GM19193 (cell line): ENCODE results near the gene DUSP16.

ENCODE experiments used
- POLR2A ChIP-seq: IDR thresholded peaks from 4 replicates; pipeline ENCODE4 v1.6.1; 2011; ENCODE audit not compliant: insufficient read depth, insufficient read length; ENCODE audit errors: extremely low read depth

The DUSP16 gene

GRCh38 chr12:12537421-12537820 is 25.2 kb downstream of the DUSP16 start:
- TF ChIP-seq POLR2A = no peak

- TF ChIP-seq POLR2A = no peak
Observed at GRCh38 chr12:12534975-12535374, 27.7 kb downstream of the DUSP16 start.

GRCh38 chr12:12534166-12534866 is 28.3 kb downstream of the DUSP16 start:
- TF ChIP-seq POLR2A = no peak

GRCh38 chr12:12533238-12533829 is 29.3 kb downstream of the DUSP16 start:
- TF ChIP-seq POLR2A = no peak

GRCh38 chr12:12531194-12531593 is 31.5 kb downstream of the DUSP16 start:
- TF ChIP-seq POLR2A = no peak

GRCh38 chr12:12529783-12530421 is 32.8 kb downstream of the DUSP16 start:
- no peak for TF ChIP-seq POLR2A

- TF ChIP-seq POLR2A = no peak
Observed at GRCh38 chr12:12528361-12529270, 34.0 kb downstream of the DUSP16 start.

- no peak for TF ChIP-seq POLR2A
Observed at GRCh38 chr12:12527820-12528296, 34.8 kb downstream of the DUSP16 start.

- no peak for TF ChIP-seq POLR2A
Observed at GRCh38 chr12:12524128-12524527, 38.5 kb downstream of the DUSP16 start.

GRCh38 chr12:12523229-12523628 is 39.4 kb downstream of the DUSP16 start:
- TF ChIP-seq POLR2A = no peak

- TF ChIP-seq POLR2A = no peak
Observed at GRCh38 chr12:12521888-12522287, 40.8 kb downstream of the DUSP16 start.

GRCh38 chr12:12521044-12521485 is 41.6 kb downstream of the DUSP16 start:
- no peak for TF ChIP-seq POLR2A

GRCh38 chr12:12520273-12520672 is 42.4 kb downstream of the DUSP16 start:
- TF ChIP-seq POLR2A = no peak

GRCh38 chr12:12519354-12519998 is 43.2 kb downstream of the DUSP16 start:
- no peak for TF ChIP-seq POLR2A

- no peak for TF ChIP-seq POLR2A
Observed at GRCh38 chr12:12518919-12519318, 43.7 kb downstream of the DUSP16 start.

GRCh38 chr12:12518464-12518845 is 44.2 kb downstream of the DUSP16 start:
- TF ChIP-seq POLR2A = no peak
